Keratinocyte (primary cell): ENCODE measurements around the gene ZNF184. TPM values are rescaled to one million over a fixed set of nuclear protein-coding genes. Genes with fewer than 3 reads are reported as not detected.

ENCODE experiments used
- DNase-seq: peaks from one replicate; pipeline ENCODE4 v3.0.0-alpha.2; 2011; ENCODE audit warnings: low read depth, missing footprints, low spot score
- FAIRE-seq: peaks from 2 replicates; lab custom pipeline; 2011; peaks lifted over from hg19 to GRCh38; lab: Jason Lieb, UNC
- H2AFZ ChIP-seq: 2 replicates; pipeline ENCODE4 v1.6.0; 2012; ENCODE audit warnings: low read length, control low read depth, inconsistent platforms; ENCODE audit not compliant: control insufficient read depth
- H3K27ac ChIP-seq: 2 replicates; pipeline ENCODE4 v1.5.1; 2011; ENCODE audit warnings: low read length; ENCODE audit not compliant: control insufficient read depth, insufficient read depth
- H3K27me3 ChIP-seq: 3 replicates; pipeline ENCODE4 v1.6.0; 2011; ENCODE audit warnings: low read length; ENCODE audit not compliant: control insufficient read depth, insufficient read depth; ENCODE audit errors: extremely low read depth
- H3K36me3 ChIP-seq, 2 experiments: 2 replicates in 1 of 2; 3 replicates in 1 of 2; pipeline ENCODE4 v1.5.1; 2011; ENCODE audit warnings: low read length in 2 of 2, mild to moderate bottlenecking in 1 of 2; ENCODE audit not compliant: control insufficient read depth in 2 of 2, insufficient read depth in 2 of 2; ENCODE audit errors: extremely low read depth in 1 of 2
- H3K4me1 ChIP-seq: 3 replicates; pipeline ENCODE4 v1.5.1; 2011; ENCODE audit warnings: low read length; ENCODE audit not compliant: control insufficient read depth, insufficient read depth; ENCODE audit errors: extremely low read depth
- H3K4me2 ChIP-seq: 3 replicates; pipeline ENCODE4 v1.6.0; 2011; ENCODE audit warnings: low read depth, low read length; ENCODE audit not compliant: control insufficient read depth, insufficient read depth; ENCODE audit errors: extremely low read depth
- H3K4me3 ChIP-seq, 3 experiments: fragments of 200-600 bp in 1 of 3; sonication (generic) in 1 of 3; 2 replicates in 2 of 3; 3 replicates in 1 of 3; pipeline ENCODE4 v1.5.1; 2011 to 2016; ENCODE audit warnings: low read length in 3 of 3, mild to moderate bottlenecking in 3 of 3, control low read depth in 2 of 3, inconsistent platforms in 1 of 3, low read depth in 1 of 3, mixed read lengths in 1 of 3, mixed run types in 1 of 3, moderate library complexity in 1 of 3; ENCODE audit not compliant: control insufficient read depth in 2 of 3, insufficient read depth in 2 of 3; ENCODE audit errors: extremely low read depth in 1 of 3
- H3K79me2 ChIP-seq: 2 replicates; pipeline ENCODE4 v1.6.0; 2012; ENCODE audit warnings: low read length; ENCODE audit not compliant: control insufficient read depth, insufficient read depth
- H3K9ac ChIP-seq: 3 replicates; pipeline ENCODE4 v1.6.0; 2011; ENCODE audit warnings: low read length; ENCODE audit not compliant: control insufficient read depth, insufficient read depth; ENCODE audit errors: extremely low read depth
- H3K9me1 ChIP-seq: 3 replicates; pipeline ENCODE4 v1.6.0; 2011; ENCODE audit warnings: low read length; ENCODE audit not compliant: control insufficient read depth, insufficient read depth; ENCODE audit errors: extremely low read depth
- H3K9me3 ChIP-seq: 2 replicates; pipeline ENCODE4 v1.5.1; 2012; ENCODE audit warnings: low read depth, low read length; ENCODE audit not compliant: control insufficient read depth
- H4K20me1 ChIP-seq: 3 replicates; pipeline ENCODE4 v1.6.0; 2011; ENCODE audit warnings: low read length; ENCODE audit not compliant: control insufficient read depth, insufficient read depth; ENCODE audit errors: extremely low read depth
- CTCF ChIP-seq, 3 experiments: IDR thresholded peaks in 1 of 3; conservative IDR thresholded peaks in 1 of 3; optimal IDR thresholded peaks in 1 of 3; 2 replicates in 2 of 3; 3 replicates in 1 of 3; pipeline versions ENCODE3 to v1.5.1; 2011; ENCODE audit warnings: low read length in 3 of 3, mild to moderate bottlenecking in 3 of 3, moderate library complexity in 2 of 3, control low read depth in 1 of 3, inconsistent platforms in 1 of 3; ENCODE audit not compliant: insufficient read depth in 2 of 3; ENCODE audit errors: extremely low read depth in 1 of 3
- EZH2 ChIP-seq: IDR thresholded peaks from one replicate; pipeline ENCODE4 v1.6.1; 2012; ENCODE audit warnings: inconsistent platforms, mild to moderate bottlenecking, low read length, moderate library complexity
- dilution Hi-C: fragments of 300-500 bp; cut with MboI; formaldehyde crosslinking; loops from one replicate; pipeline ENCODE4 v1.7.0; 2020; ENCODE audit warnings: low sequenced_read_pairs; ENCODE audit not compliant: extremely low pct_ligation_motif_present
- polyA plus RNA-seq, 5 experiments: library from polyadenylated mRNA; depleted of rRNA in 3 of 5; stranded (reverse) in 3 of 5; stranded (forward) in 1 of 5; unstranded in 1 of 5; fragments of >200 nt; gene quantifications; 1 replicate in 1 of 5; 2 replicates in 3 of 5; 3 replicates in 1 of 5; pipeline versions ENCODE4 v1.2.1 to v1.2.3, GENCODE V29; 2011 to 2012; ENCODE audit warnings: missing spikeins in 2 of 5, low read depth in 1 of 5, low replicate concordance in 1 of 5

ZNF184 gene
- polyA plus RNA-seq, 1 donor (not counting 4 experiments of a cell fraction or from before 2014, with no cell fraction given): 4.3 TPM

- H3K9ac ChIP-seq: no peak overlapping the region
- H3K4me1 ChIP-seq: peaks cover 8% of the 10 kb centered on the region
- H3K27me3 ChIP-seq: no peaks in the 10 kb centered on the region
- no peak overlapping the region for H3K4me3 ChIP-seq
- dilution Hi-C loops: no loop called here
- peaks cover 3% of the 10 kb centered on the region in 2 experiments for H3K36me3 ChIP-seq
- H3K9me1 ChIP-seq: no peaks in the 10 kb centered on the region
- DNase-seq (no peak), FAIRE-seq (no peak)
- peaks cover 2% of the 10 kb centered on the region for H3K79me2 ChIP-seq
- H3K9me3 ChIP-seq: no peaks in the 10 kb centered on the region
- TF ChIP-seq CTCF (optimal IDR thresholded peaks at IDR 0.05 in 1 of 3, IDR thresholded peaks at IDR 0.05 in 1 of 3, conservative IDR thresholded peaks at IDR 0.05 in 1 of 3; ENCODE audit: extremely low read depth in 1 of 3, insufficient read depth in 2 of 3, low read length in 3 of 3) (no peak), EZH2 (no peak)
- H2AFZ ChIP-seq: no peak overlapping the region
- H3K27ac ChIP-seq: no peak overlapping the region
- H4K20me1 ChIP-seq: no peaks in the 10 kb centered on the region
- no peak overlapping the region for H3K4me2 ChIP-seq
Measured at GRCh38 chr6:27468334-27468733, 4.6 kb downstream of the ZNF184 start.

GRCh38 chr6:27452496-27452897 is 20.4 kb downstream of the ZNF184 start:
- Histone ChIP-seq H3K9ac (no peak overlapping the region), H3K27me3 (no peaks in the 10 kb centered on the region), H3K9me1 (no peaks in the 10 kb centered on the region), H3K4me2 (no peak overlapping the region), H3K9me3 (peaks cover 48% of the 10 kb centered on the region), H4K20me1 (no peaks in the 10 kb centered on the region), H3K79me2 (no peaks in the 10 kb centered on the region), H3K27ac (no peak overlapping the region), H2AFZ (no peak overlapping the region), H3K4me3 (no peak overlapping the region), H3K4me1 (no peaks in the 10 kb centered on the region), H3K36me3 (peaks cover 10 to 18% of the 10 kb centered on the region in 2 experiments)
- no peak for FAIRE-seq
- dilution Hi-C loops: no loop called here
- no peak for DNase-seq
- TF ChIP-seq CTCF (optimal IDR thresholded peaks at IDR 0.05 in 1 of 3, IDR thresholded peaks at IDR 0.05 in 1 of 3, conservative IDR thresholded peaks at IDR 0.05 in 1 of 3; ENCODE audit: extremely low read depth in 1 of 3, insufficient read depth in 2 of 3, low read length in 3 of 3): no peak
- TF ChIP-seq EZH2: no peak
